GM10847 (cell line): Measurements from ENCODE around the gene PARP3.

Experiments
- POLR2A ChIP-seq: IDR thresholded peaks from 2 replicates; pipeline ENCODE4 v1.6.1; 2011; ENCODE audit not compliant: insufficient read length; ENCODE audit errors: extremely low read depth

The PARP3 gene

GRCh38 chr3:51957520-51958205, 15.5 kb downstream of the PARP3 start:
- no peak for TF ChIP-seq POLR2A

GRCh38 chr3:51958603-51959521, 16.7 kb downstream of the PARP3 start:
- TF ChIP-seq POLR2A: no peak

DNA sequence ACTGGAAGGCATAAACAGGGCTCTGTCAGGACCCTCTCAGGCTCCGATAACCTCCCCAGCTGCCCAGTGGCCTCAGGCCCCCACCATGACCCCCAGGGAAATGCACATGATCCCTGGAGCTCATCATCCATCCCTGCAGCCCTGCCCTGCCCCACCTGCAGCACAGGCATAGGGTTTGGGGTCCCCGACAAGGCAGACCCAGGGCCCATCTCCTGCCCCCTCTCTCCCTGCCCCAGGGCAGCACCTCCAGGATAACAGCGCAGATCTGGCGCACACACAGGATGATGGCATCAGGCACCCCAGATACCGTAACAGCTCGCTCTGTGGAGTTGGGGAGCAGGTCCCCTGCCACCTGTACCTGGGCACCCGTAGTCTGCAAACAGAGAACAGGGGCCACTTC, 17.5 kb downstream of the PARP3 start:
- no peak for TF ChIP-seq POLR2A

DNA sequence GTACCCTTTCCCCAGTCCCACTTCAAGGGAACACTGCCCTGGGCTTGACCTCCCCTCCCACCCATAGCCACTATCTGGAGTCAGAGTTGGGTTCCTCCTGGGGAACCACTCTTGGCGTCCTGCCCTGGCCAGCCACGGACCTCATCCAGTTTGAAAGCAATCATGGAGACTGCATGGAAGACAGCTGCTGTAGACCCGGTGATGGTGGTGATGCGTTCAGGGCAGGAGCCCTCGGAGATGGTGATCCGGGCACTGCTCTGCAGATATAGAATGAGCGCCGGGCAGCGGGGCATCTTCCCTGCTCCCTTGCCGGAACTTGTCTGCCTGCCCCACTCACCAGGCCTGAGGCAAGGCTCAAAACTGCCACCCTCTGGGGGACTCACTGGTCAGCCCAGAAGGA, 18.2 kb downstream of the PARP3 start:
- no peak for TF ChIP-seq POLR2A

DNA sequence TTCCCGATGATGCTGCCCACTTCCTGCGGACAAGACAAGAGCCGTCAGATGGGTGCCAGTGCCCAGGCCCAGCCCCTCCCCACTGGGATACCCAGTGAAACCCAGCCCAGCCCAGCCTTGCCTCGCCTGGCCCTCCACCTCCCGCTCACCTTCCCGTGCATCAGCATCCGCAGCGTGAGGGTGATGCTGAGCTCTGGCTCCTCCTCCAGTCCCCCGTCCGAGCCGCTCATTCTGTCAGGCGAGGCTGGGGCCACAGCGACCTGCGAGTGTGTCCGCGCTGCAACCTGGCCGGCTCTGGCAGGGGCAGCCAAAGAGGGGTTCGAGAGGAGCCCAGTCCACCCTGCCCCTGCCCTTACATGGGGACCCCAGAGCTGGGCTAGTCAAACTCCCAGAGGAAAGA, 18.8 kb downstream of the PARP3 start:
- TF ChIP-seq POLR2A: no peak

DNA sequence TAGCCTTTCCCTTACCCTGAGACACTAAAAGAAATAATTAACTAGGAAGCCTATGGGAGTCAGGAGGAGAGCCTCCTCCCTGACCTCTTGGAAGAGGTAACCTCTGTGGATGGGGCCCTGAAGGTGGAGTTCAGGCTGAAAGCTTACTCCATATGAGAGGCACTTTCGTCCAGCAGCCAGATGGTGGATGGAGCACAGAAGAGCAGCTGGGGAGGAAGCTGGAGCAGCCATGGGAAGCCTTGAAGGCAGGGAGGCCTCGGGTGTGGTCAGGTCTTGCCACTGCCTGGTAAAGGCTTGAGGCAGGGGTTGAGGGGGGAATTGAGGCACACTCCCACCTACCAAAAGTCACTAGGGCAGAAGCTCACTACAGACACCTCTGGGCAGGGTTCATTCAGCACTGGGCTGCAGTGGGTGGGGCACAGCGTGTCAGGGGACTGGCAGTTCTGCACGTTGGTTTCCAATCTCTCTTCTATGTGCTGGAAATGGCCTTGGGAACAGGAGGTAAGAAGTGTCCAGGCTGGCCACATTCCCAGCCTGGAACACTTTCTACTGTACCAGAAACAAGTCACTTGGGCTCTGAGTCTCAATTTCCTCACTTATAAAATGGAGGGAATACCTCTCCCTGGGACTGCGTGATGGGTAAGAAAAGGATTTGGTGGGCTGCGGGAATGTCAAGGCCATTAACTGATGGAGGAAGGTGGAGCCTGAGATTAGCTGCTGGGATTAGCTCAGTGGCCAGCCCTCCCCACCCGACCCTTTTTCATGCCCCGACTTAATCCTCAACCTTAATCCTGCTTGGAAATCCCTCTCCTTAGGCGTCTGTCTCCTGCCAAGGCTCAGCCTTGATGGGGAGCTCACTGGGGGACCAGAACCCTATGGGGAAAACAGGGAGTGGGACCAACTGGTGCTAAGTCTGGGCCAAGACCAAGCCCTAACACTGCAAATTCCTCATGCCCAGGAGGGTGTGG, 19.7 kb downstream of the PARP3 start:
- TF ChIP-seq POLR2A: no peak

- no peak for TF ChIP-seq POLR2A
Observed at GRCh38 chr3:51962854-51963530, 20.8 kb downstream of the PARP3 start.

DNA sequence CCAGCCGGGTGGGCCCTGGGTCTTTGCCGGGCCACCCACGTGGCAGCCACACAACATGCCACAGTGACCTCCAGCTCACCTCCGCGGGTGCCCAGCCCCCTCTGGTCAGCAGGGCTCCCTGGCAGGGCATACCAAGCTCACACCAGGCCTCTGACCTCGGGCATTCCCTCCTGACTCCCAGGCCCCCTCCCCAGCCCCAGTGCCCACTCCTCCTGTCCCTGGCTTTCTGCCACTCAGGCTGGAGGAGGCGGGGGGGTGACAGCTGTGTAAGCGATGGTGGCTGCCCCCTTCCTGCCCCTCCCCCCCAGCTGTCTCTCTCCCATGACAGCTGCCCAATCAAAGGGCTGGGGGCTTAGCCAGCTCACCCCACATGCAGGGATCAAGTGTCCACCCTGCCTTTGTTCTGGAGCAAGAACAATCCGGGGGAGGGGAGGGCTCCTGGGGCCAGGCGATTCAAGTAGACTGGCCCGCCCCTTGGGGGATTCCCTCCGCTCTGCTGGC, 21.8 kb downstream of the PARP3 start:
- TF ChIP-seq POLR2A: no peak

DNA sequence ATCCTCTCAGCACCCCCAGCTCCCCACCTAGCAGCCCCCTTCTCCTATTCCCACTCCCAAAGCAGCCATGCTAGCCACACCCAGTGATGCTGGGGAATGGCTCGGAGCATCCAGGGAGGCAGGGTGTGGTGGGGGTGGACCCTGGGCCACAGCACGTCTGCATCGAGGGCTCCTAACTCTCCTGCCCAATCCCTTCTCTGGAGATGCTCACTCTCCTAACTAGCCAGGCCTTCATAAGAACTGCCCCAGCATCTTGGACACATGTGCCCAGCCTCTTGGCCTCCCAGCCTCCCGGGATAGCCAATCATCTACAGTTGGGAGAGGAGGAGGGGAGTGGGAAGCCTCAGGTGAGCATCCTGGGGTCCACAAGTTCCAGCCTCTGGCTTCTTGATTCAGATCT, 22.4 kb downstream of the PARP3 start:
- no peak for TF ChIP-seq POLR2A

DNA sequence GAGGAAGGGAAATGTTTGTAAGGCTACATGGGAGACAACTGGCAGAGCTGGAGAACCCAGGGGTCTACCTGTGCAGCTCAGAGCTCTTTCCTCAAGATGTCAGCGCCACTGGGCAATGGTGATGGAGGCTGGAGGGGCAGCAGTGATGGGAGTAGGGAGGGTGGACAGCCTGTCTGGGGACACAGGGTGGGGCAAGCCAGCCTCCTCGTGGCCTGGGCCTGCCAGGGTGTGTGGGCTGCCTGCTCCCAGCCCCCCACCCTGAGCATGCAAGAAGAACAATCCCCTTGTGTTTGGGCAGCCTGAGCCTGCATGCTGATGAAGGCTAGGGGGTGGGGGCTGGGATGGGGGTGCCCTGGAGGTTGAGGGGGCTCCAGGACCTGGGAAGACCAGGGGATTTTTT, 23.9 kb downstream of the PARP3 start:
- TF ChIP-seq POLR2A: no peak

- TF ChIP-seq POLR2A: no peak
Observed at GRCh38 chr3:51966486-51966885, 24.3 kb downstream of the PARP3 start.

GRCh38 chr3:51966922-51967383, 24.8 kb downstream of the PARP3 start:
- no peak for TF ChIP-seq POLR2A

DNA sequence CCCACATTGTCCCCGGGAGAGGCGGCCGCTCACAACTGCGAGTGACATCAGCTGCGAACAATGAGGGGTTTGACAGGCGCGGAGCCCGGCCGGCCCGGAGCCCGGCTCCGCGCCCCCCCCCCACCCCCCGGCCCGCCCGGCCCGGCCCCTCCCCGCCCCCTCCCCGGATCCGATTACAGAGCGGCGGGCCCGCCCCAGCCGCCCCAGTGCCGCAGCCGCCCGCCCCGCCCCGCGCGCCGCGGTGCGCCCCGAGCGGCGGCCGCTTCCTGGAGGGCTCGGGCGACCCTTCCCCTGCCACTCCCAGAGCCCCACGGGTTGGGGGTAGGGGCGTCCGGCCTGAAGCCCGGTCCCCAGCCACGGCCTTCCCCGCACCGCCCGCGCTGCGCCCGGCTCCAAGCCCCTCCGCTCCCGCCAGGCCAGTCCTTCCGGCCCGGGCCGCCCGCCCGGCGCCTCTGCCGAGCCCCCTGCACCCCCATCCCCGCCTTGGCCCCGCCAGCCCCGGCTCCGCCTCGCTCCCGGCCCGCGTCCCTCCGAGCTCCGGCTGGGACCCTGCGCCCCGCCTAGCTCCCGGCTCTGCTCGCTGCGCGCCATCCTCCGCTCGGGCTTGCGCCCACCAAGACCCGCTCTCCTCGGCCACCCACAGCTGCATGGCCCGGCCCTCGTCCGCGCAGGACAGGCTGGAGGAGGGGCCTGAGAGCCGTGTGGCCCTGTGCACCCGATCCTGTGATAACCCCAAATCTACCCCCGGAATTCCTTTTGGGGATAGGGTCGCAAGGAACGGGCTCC, 25.4 kb downstream of the PARP3 start, which contains the start of gene PCBP4:
Gene PCBP4, minus strand, starts transcription at position 71 of the 786 bp plus-strand sequence. CDS start 6,214 bp downstream, outside the sequence.
- peak; percentile 8 for TF ChIP-seq POLR2A

GRCh38 chr3:51968170-51968775, 26.1 kb downstream of the PARP3 start:
- peak; percentile 3 for TF ChIP-seq POLR2A
